Skin of body (tissue), 1 donor: ENCODE data around the gene SORL1-AS1.
A peak's percentile ranks its signal among the peaks of the same experiment; 100 is the strongest.
"Not testable (repeated sequence)": the region's sequence is repeated elsewhere in the genome, so short reads cannot be mapped to it uniquely, and the experiment has no call there.

ENCODE experiments used
- DNase-seq: peaks from one replicate; lab custom pipeline; 2025; lab: John Stamatoyannopoulos, UW

SORL1-AS1 gene

DNA sequence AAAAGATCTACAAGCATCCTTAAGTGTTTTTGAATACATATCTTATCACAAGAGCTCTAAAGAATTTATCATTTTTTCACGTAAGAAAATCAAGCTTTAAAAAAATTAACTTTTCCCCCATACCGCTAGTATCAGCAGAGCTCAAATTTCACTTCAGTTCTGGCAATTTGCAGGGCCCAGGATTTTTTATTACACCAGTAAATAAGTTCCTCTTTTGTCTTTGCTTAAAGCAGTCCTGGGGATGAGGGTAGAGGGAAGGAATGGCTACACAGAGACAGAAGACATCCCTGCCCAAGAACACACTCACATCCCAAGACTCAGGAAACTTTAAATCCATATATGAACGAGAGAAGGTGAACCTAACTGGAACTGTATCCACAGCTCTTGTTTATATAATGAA, 23.2 kb downstream of the SORL1-AS1 start:
- no peak for DNase-seq

DNA sequence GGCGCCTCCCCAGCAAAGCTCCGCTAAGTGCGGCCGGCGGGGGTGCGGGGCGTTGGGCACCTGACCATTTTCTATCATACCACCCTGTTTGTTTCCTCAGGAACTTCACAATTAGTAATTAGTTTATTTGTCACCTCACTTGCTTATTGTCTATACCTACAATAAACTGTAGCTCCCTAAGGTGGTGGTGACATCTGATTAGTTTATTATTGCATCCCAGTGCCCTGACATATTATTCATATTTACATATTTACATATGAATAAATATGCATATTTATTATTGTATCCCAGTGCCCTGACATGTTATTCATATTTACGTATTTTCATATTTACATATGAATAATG, 25.4 kb downstream of the SORL1-AS1 start:
- DNase-seq: no peak

DNA sequence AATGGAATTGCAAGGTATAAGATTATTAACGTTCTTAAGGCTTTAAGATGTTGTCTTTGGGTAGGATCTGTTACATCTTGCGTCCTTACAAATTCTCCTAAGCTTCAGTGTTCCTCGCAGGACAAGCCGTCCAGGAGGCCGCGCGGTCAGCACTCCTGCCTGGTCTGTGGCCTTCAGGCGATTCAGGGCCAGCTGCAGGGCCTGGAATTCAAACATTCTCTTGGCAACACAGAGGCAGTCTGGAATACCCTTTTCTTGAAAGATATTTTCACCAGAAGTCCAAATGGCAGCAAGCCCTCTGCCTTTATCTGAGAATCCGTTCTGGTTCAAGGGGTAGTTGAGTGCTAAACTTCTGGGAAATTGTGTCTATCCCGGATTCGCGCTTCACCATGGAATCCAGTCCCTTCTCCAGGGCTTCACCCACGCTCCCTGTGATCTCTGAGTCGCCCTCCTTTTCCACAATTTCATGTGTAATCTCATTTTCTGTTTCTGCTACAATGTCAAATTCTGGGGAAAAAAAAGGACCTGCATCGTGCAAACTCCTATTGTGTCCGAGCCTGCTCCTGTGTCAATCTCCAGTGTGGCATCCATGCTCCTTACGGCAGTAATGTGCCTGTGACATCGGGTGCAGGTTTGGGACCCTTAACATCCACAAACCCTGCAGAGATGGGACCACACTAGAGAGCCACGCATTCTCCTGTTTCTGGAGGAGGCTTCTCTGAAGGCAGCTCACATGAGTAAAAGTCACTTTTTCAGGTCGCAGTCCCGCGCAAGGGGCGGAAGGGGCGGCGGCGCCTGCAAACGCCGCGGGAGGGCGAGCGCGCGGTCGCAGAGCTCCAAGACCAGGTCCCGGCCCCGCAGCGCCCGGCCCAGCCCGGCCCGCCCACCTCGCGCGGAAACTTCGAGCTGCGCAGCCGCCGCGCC, 26.0 kb downstream of the SORL1-AS1 start:
- no peak for DNase-seq

DNA sequence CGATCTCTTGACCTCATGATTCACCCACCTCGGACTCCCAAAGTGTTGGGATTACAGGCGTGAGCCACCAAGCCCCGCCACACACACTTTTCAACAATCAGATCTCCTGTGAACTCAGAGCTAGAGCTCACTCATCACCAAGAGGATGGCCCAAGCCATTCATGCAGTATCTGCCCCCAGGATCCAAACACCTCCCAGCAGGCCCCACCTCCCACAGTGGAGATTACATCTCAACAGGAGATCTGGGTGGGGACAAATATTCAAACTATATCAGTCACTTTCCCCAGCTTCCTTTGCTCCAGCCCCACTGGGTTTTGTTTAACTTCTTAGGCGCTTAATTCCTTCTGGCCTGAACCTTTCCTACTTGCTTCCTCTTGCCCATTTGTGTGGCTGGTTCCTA, 26.9 kb downstream of the SORL1-AS1 start:
- no peak for DNase-seq

DNA sequence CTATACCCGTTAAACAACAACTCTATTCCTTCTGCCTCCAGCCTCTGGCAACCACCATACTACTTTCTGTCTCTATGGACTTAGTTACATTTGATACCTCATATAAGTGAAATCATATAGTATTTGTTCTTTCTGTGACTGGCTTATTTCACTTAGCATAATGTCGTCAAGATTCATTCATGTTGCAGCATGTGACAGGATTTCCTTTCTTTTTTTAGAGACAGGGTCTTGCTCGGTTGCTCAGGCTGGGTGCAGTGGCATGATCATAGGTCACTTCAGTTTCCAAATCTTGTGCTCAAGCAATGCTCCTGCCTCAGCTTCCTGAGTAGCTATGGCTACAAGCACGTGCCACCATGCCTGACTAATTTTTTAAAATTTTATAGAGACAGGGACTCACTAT, 30.1 kb downstream of the SORL1-AS1 start:
- no peak for DNase-seq

- no peak for DNase-seq
Measured at GRCh38 chr11:121421149-121421901, 31.4 kb downstream of the SORL1-AS1 start.

DNA sequence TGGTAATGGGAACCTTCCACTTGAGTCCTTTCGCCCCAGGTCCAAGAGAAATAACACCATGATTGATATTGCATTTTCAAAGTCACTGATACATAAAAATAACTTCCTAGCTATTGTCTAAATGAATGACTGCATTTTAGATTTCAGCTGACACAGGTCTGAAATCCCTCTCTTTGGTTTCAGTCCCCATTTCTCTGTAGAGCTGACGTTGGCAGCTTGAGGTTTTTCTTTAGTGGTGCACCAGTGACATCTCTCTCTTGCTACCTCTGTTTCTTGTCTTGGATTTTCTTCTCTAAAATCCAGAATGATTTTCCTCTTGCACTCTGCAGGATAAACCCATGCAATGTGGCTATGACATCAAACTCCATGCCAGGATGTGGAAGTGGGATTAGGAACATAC, 32.4 kb downstream of the SORL1-AS1 start:
- DNase-seq: no peak

DNA sequence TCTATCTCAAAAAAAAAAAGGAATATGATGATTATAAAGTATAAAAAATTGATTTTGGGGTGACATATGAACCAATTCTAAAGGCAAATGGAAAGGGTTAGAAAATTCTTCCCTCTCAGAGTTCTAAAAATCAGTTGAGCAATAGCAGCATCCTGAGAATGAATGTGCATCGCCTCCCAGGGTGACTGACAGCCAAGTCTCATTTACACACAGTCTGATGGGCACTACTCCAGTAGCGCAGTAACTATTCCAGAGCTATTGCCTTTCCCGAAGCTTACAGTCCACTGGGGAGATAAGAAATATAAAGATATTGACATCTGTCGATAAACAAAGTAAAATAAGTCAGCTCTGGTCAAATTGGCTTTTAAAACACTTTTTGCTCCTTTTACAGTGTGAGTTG, 32.9 kb downstream of the SORL1-AS1 start:
- no peak for DNase-seq

DNA sequence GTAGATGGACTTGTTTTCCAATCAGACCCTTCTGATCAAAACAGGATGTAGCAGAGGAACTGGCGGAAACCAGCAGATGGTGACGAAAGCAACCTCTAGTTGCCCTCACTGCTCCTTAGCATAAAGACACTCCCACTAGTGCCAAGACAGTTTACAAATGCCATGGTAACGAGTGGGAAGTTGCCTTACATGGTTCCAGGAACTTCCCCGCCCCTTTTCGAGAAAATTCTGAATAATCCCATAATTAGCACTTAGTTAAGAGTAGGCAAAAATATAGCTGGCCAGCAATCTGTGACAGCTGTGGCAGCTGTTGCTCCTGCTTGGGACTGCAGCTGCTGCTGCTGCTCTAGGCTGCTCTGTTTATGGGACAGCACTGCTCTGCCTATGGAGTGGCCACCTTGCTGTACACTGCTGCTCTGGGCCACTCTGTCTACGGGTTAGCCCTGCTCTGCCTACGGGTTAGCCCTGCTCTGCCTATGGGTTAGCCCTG, 34.1 kb downstream of the SORL1-AS1 start:
- no peak for DNase-seq

DNA sequence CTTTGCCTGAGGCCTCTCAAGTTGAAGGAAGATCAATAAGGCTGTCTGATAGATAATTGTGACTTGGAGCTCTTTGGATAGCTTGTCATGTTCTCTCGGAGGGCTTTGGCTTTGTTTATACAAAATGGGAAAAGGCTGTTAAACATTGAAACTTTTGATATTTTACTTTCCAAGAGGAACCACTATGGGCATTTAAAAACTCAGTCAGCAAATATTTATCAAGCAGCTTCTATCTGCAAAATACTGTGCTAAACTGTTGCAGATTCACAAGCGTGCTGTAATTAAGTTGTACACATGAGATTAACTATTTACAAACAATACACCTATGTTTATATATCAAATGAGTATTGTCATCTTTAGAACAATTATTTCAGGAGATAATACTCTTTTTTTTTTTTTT, 35.2 kb downstream of the SORL1-AS1 start:
- no peak for DNase-seq

DNA sequence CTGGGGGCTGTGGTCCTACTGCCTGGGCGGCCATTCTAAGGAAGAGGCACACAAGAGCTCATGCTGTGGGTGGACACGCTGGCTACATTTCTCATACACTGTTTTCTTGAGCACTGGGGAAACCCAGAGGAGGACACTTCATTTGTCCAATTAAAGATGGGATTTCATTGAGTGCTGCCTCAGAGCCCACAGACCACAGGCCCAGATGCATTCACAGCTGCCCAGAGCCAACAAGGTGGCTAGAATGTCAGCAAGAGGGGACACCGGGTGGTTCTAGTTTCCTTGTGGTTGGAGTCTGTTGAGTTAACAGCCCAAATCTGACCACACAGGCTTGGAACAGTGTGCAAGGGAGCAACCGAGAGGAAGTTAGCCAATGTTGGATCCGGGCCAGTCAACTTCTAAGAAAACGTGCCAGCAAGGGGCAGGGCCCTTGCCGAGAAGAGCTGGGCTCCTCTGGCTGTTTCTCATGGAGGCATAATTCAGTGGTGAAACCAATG, 35.7 kb downstream of the SORL1-AS1 start:
- DNase-seq: peak; percentile 56

DNA sequence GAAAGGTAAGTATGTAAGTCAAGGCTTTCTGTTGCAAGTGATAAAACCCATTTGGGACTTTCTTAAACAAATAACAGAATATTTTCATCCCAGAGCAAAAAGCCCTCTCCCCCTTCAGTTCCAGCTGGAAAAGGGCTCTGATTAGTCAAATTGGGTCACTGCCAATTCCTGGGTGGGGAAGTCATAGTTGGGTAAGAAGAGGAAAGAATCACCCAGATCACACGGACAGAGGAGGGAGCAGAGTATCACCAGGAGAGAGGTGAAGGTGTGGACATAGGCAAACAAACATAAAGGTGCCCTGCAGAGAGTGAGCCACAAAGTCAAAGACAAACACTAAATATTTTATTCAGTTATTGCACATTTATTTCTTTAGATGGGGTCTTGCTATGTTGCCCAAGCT, 36.9 kb downstream of the SORL1-AS1 start:
- no peak for DNase-seq

DNA sequence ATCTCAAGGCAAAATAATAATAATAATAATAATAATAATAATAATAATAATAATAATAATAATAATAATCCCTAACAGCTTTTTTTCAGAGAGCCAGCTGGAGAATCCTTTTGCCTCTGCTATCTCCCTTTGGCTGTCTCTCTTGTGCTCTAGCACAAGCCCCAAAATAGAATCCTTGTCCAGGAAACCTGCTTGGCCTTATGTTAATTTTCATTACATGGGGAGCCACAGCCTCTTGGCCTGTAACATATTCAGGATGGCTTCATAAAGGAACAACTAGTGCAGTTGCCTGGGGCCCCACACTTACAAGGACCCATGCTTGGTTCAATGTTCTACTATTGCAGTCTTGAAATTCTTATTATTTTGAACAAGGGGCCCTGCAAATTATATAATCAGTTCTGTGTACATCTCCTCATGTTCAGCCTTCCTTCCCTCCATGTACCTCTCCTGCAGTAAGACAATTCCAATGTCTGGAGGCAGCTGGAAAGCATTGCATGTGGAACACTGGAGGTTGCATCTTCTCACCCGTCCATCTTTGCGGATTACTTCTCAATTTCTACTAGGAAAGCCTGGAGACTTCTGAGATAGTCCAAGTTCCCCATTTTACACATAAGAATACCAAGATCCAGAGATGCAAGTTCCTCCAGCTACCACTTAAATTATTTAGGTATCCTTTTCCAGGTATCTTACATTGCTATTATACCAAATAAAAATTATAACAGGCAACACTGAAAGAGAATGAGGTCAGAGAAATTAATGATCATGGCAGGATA, 38.4 kb downstream of the SORL1-AS1 start:
- DNase-seq: no peak

DNA sequence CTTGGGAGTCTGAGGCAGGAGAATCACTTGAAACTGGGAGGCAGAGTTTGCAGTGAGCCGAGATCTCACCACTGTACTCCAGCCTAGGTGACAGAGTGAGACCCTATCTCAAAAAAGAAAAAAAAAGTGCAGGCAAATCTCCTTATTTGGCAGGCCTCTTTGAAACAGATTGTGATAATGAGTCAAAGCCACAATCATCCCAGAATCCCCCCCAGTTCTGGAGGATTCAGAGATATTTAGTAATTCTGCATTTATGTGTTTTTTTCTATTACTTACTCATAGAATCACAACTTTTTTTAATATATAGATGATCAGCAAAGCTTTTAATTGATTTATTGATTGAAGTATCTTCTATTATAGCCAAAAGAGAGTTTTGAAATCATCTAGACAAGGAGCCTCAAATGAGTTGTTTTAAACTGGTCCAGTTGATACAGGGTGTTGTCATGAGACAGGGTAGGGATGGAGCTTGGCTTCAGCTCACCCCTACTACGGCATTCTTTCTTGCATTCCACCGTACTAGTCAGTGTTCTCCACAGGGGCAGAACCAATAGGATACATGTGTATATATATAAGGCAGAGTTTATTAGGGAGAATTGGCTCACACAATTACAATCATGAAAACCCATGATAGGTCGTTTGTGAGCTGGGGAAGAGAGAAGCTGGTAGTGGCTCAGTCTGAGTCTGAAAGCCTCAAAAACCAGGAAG, 39.9 kb downstream of the SORL1-AS1 start:
- no peak for DNase-seq

- no peak for DNase-seq
Measured at GRCh38 chr11:121412000-121412587, 40.7 kb downstream of the SORL1-AS1 start.

GRCh38 chr11:121411330-121411729, 41.4 kb downstream of the SORL1-AS1 start:
- DNase-seq: not testable (repeated sequence)

DNA sequence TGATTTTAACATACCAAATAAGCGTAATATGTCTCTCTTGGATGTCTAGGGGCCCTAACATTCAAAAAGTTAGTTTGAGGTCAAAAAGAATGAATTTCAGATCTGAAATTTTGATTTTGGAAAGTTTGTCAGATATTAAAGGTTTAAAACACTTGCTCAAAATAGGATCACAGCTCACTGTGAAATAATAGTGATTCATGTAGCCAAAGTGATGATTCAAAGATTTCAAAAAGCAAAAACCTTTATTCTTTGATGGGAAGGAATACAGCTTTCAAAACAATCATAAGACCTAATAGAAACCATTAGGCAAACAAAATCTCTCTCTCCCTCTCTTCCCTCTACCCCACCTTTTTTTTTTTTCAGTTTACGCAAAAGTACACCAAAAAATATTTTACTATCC, 42.7 kb downstream of the SORL1-AS1 start:
- DNase-seq: not testable (repeated sequence)

GRCh38 chr11:121408830-121409229, 43.9 kb downstream of the SORL1-AS1 start:
- DNase-seq: no peak

GRCh38 chr11:121406291-121406690, 46.5 kb downstream of the SORL1-AS1 start:
- no peak for DNase-seq

DNA sequence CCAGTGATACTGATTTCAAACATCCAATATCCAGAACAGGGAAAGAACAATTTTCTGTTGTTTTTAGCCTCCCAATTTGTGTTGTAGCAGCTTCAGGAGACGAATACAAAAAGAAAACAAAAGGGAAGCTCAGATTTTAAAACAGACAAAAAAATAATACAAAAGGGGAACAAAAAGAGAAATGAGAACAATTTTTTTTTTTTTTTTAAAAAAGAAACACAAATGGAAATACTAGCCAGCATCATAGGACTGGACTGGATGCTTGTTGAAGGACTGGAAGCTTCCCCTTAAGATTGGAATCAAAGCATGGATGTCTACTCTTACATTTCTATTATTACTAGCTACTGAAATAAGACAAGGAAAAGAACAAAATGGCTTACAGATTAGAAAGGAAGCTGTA, 47.1 kb downstream of the SORL1-AS1 start:
- no peak for DNase-seq

DNA sequence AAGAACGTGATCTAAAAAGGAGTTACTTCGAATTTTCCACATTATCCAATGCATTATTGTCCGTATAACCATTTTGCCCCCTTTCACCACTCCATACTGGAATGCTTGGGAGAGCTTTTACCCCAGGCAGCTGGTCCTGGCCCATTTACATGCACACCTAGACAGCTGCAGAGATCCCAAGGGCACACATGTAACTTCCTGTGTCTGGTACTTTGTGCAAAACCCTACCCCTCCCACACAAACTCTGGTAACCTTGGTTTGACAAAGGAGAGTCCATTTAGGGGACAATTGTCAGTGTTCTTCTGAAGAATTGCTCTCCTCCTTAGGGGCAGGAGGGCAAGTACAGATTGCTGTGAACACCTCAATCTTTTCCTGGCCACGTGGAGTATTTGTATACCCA, 58.0 kb downstream of the SORL1-AS1 start:
- no peak for DNase-seq
